Measurements from ENCODE around the gene HSPA12A. TPM values are rescaled to one million over a fixed set of nuclear protein-coding genes. Genes with fewer than 3 reads are reported as not detected.

Gene HSPA12A
- polyA plus RNA-seq, 1 donor: 51.3 TPM

DNA sequence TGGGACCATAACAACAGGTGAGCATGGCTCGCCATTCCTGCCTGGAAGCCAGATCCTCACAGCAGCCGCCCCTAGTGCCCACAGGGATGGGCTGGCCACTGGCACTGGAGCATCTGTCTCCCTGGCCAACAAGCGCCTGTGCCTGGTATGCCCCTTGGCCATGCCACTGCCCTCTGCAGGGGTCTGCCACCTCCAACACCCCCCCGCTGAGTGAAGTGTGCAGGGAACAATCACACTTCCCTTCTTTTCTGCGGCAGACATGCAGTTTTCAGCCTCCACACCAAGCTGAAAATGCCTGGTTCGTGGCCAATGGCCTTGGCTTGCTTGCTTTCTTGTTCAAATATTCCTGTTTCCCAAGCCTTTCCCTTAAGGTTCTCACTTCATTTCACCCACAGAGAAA lies 50.7 kb downstream of the HSPA12A start:
- DNase-seq: no peak

DNA sequence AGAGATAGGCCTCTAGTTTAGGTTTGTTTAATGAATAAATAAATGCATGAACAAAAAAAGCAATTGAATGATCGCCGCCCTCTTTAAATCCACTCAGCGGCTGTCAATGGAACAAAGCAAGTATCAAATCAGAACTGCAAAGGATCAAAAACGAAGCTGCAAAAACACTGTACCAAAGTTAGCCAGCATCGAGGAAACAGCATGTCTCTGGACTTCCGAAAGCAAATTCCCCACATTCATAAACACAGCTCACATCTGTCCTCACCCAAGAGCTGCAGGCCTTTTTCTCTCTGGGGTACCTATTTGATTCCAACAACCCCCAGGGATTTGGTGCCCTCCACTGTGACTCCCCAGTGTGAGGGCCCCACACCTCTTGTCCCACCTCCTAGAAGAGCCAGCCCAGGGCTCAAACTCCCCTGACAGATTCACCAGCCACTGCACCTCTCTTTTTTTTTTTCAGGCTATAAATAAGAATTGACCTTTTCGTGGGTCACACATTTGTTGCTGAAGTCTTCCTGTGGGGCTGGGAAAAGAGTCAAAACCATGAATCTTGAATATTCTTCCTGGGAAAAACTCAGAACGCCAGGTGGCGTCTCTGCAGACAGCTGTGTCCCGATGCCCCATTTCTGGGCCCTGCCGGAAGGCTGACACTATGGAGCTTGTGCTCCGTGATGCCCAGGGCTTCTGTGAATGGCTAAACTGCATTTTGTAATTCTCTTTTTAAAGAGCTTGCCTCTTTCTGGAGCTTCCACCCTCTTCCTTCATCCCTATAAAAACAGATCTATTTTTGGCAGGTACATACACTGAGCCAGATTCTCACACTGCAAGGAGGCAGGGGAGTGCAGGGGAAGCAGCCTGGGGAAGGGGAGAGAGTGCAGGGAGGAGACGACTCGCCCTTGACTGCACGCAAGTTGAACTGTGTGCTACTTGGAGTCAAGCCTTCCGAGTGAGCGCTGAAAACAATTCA lies 51.7 kb downstream of the HSPA12A start:
- DNase-seq: peak; percentile 50

DNA sequence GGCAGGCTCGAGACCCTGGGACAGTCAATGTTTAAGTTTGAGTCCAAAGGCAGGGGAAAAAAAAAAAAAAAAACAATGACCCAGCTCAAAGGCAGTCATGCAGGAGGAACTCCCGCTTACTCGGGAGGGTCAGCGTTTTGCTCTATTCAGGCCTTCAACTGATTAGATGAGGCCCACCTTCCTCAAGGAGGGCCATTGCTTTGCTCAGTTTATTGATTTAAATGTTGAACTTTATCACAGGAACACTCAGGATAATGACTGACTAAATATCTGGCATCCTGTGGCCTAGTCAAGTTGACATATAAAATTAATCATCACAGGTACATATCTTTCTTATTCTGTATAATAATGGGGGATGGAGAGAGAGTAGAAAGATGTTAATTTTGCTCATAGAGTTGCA lies 52.6 kb downstream of the HSPA12A start:
- no peak for DNase-seq

DNA sequence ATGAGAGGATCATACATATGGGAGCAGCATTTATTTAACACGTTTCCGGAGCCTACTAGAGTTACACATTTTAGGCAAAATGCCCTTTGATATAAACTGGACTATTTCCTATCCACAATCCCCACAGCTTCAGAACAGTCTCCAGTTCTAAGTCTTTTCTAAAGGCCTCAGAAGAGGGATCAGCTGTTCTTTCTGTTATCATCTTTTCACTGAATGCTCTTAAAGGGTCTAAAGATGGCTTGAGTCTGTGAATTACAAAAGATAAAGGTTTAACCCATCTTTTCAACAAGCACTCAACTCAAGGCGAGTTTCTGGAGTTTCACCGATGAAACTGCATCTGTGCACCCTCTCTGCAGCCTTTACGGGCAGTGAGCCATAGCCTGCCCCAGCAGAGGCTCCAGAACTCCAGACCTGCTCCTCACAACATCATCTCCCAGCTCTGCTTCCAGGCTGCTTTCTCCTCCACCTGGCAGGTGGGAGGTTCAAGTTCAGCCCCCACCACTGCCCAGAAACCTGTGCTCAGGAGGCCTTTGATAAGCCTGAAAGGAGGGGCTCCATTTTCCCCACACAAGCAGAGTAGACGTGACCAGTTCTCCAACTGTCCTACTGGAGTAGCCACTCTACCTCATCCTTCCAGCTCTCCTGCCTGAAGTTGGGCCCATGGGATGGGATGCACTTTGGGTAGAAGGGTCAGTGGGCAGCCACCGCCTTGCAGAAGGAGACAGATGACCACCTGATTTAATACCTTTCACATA lies 53.4 kb downstream of the HSPA12A start:
- DNase-seq: no peak

DNA sequence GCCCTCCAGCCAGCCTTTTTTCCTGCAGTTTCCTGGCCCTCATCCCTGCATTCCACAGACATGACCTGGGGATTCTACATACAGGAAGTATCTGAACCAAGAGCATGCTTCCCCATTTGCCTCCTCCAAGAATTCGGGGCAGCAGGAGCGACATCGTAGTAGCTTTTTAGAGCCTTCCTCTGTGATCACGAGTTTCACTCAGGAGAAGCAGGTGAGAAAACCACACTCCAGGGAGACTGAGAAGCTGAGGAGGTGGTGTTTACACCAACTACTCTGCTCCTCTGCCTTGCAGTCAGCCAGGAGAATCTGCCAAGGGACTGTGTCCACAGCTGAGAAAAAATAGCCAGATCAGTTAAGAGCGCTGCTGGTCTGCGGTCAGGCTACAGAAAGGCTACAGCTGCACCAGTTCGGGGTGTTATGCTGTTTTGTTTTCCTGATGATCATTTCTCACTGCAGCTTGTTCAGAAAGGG lies 54.1 kb downstream of the HSPA12A start:
- DNase-seq: no peak

DNA sequence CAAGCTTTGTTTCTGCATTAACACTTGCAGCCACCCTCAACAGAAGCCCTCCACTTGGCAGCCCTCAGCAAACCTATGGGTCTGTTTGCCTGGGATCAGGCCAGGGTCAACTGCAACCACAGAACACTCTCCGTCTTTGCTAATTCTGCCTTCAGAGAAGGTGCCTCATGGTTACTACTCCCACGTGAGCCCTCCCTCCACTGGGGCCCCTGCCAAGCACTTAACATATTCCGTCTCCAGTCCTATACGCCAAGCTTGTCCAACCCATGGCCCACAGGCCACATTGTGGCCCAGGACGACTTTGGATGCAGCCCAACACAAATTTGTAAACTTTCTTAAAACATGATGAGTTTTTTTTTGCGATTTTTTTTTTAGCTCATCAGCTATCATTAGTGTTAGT lies 54.7 kb downstream of the HSPA12A start:
- DNase-seq: no peak

DNA sequence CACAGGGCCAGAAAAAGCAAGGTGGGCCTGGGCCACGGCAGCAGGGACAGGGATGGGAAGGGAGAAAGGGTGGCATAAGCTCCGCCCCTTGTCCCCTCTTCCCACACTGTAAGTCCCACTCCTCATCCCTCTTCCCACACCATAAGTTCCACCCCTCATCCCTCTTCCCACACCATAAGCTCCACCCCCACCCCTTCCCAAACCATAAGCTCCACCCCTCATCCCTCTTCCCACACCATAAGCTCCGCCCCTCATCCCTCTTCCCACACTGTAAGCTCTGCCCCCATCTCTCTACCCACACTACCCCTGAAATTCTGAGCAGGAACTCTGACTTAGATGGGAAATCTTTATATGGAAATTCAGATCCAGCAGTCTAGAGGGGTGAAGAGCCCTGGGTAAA lies 55.7 kb downstream of the HSPA12A start:
- DNase-seq: no peak

DNA sequence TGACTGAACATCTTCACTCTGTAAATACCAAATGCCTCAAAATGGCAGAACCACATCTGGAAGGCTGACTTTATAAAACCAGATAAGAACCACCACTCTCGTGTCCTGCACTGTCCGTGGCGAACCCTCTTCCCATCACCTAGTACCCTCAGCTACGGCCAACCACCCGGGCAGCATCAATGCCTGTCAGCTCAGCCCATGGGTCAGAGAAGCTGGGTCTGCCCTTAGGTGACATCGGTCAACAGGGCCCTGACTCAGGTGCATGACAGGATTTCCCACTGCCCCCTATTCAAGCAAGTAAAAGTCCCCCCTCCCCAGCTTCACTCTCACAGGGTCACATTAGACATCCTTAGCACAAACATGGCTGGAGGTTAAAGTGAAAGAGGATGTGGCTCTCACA lies 56.6 kb downstream of the HSPA12A start:
- no peak for DNase-seq

DNA sequence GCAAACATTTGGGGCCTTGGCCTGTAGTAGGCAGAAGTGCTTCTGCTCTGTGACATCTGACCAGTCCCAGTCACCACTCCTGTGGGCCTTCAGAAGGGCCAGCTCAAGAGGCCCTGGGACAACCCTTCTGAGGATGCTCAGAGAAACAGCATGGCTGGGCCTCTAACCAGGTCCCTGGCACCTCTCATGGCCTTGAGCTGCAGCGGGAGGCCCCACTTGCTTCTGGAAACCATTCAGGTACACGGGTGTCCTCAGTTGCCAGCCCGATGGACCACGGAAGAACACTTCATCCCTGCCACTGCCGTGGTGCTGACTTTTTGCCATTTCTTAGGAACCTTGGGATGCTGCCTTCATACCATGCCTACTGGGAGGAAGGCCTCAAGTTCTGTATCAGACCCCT lies 57.6 kb downstream of the HSPA12A start:
- no peak for DNase-seq

DNA sequence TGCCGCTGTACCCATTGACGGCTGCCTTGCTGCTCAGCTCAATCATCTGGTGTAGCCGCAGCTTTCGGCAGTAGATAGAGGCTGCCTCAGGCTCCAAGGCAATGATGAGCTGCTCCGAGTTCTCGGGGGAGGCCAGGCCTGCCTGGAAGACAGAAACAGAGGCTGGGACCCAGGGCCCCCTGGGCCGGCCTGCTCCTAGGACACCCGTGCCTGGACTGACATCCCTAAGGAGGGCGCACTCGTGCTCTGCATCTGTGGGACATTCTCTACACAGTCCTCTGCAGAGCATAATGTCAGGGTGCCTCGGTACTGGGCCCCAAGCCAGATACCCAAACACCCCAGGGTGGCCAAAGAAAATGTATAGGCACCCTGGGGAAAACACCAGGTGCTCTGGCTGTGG lies 58.5 kb downstream of the HSPA12A start:
- DNase-seq: no peak

DNA sequence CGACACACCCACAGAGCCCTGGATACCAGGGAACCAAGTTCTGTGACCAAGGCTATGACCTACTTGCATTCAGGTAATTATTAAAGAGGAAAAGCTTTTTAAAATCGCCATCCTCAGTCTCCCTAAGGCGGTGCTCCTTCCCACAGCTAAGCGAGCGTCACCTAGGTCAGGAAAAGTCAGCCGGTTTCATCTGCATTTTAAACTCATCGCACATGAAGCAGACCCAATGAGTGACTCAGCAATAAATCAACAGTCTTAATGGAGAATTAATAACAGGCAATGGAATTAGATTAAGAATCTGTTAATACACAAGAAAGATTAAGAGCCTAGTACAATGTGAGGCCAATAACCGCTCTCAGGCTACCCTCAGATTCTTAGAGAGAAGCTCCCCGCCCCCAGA lies 59.2 kb downstream of the HSPA12A start:
- no peak for DNase-seq

DNA sequence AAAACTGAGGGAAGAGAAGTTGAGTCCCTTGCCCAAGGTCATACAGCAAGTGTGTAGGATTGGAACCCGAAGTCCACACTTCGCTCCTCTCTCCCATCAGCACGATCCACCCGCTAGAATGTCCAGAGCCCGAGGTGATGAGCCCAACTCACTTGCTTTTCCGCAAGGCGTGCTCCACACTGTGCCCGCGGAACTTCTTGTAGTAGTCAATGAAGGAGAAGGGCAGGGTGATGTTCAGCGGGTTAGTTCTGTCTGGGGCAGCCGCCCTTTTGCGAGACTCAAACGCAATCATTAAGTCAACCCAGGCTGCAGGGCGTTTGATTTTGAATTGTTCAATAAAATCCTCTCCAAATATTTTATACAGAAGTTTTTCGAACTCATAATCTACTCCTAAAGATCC lies 63.0 kb downstream of the HSPA12A start:
- no peak for DNase-seq

DNA sequence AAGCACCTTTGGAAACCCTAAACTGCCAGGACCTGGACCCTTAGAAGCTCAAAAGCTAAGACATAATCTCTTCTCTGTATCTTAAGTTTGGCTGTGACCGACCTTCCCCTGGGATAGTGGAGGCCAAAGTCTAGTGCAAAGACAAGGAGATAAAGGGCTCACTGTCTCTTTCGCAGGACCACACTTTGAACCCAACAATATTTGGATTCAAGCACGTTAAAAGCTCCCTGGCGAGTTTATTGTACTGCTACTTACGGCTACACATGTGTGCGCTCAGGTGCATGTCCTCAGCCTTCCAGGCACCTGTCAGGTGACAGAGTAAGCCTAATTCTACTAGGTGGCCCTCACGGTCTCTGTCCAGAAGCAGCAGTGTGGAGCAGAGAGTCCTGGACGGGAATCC lies 65.7 kb downstream of the HSPA12A start:
- no peak for DNase-seq

DNA sequence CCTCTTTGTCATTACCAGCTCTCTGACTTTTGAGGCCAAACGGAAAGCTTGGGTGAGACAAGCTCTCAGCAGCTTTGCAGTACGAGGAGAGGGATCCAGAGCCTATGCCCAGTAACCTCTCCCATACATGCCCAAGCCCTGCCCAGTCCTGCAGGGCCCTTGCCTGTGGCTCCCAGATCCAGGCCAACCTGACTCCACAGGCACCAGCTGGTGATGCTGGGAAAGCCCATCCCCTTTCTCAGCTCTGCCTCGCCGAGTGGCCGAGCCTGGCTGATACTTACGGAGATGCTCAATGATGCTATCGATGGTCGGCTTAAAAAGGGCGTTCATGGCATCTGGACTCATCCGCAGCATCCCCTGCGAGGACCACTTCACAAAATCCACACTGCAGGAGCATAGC lies 66.2 kb downstream of the HSPA12A start:
- DNase-seq: no peak

DNA sequence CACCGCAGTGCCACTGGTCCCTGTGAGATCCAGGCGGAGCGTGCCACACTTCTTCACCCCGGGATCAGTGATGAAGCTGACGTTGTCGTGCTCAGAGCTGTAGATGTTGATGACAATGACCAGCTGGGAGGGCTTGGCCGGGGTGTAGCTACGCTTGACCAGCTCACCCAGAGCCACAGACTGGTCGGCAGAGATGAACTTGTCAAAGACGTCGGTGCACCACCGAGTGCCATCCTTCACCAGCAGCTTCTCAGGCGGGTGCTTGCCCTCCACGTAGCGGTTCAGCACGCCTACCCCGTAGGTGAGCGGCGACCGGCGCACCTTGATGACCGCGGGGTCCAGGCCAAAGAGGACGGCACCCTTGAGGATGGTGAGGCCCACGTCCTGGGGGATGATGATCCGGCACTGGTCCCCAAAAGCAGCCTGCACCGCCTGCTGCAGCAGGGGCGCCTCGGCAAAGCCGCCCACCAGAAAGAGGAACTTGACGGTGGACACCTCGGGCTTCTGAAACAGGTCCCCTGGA lies 67.4 kb downstream of the HSPA12A start:
- no peak for DNase-seq

DNA sequence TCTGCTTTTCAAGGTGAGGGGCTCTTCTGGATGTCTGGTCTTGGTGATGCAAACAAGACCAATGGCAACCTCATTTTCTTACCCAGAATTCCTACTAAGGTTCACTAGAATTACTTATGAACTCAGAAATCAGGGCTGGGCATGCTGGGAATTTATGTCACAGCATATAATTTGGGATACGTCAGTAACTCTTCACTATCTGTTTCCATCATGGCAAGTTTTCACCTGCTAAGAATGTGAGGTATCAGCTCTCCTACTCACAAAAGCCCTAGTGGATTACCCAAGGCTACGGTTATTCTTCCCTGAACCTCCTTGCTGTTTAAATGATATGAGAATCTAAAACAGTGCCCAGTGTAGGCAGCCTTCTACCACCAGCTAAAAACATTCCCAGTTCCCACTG lies 68.5 kb downstream of the HSPA12A start:
- no peak for DNase-seq

DNA sequence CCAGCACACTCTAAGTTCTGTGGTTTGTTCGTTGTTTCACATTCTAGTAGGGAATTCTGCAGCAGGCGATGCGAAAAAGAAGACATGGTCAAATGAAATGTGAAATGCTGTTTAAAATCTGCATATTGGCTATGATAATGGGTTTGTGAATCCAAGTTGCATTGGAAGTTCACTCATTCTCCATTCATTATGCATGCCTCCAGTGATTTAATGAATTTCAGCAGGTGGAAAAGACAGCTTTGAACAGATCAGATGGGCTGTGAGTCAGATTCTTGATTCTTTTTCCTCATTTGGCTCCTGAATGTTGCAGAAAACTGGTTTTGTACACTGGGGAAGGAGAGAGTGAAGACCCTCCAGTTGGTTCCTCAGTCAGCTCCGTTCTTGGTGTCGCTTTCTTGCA lies 69.5 kb downstream of the HSPA12A start:
- no peak for DNase-seq

DNA sequence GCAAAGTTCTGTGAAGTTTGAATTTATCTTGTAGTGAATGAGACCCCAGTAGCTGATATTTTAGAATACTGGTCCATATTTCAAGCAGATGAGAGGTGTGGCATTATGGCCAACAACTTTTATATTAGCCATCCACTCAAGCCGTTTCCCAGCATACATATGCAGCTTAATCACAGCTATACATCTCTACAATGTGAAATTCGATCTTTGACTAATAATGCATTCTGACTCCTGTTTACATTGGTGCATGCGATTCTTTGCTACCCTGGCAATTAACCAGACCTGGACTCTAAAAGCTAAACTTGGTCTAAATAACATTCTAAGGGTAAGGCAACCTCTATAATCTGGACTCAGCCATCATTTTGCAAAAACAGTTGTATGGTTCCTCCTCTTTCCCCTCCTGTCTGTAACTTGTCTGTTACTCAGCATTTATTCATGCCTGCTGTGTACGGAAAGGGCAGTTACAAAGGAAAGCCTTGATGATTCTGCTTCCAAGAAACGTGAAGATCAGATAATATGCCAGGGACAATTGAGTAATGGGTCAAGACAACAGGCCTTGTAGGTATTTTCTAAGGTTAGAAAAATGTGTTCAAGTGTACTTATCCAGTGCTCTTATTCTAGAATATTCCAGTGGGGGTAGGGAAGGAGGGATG lies 71.0 kb downstream of the HSPA12A start:
- no peak for DNase-seq

DNA sequence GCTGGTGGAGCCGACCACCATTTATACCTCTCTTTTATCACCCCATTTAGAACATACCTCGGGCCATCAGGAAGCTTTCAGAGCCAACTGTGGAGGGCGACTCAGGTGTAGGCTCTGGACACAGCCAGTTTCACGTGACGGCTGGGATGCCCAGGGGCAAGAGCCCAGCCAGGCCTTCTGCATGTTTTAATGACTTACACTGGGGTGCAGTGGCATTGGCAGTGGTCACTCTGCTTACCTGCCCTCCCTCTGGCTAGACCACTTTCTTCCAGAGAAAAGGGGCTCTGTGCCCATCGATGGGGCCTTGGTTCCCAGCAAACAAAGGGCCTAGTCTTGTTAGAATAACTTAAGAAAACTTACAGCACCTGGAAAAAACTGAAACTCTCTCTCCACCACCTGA lies 71.7 kb downstream of the HSPA12A start:
- no peak for DNase-seq

DNA sequence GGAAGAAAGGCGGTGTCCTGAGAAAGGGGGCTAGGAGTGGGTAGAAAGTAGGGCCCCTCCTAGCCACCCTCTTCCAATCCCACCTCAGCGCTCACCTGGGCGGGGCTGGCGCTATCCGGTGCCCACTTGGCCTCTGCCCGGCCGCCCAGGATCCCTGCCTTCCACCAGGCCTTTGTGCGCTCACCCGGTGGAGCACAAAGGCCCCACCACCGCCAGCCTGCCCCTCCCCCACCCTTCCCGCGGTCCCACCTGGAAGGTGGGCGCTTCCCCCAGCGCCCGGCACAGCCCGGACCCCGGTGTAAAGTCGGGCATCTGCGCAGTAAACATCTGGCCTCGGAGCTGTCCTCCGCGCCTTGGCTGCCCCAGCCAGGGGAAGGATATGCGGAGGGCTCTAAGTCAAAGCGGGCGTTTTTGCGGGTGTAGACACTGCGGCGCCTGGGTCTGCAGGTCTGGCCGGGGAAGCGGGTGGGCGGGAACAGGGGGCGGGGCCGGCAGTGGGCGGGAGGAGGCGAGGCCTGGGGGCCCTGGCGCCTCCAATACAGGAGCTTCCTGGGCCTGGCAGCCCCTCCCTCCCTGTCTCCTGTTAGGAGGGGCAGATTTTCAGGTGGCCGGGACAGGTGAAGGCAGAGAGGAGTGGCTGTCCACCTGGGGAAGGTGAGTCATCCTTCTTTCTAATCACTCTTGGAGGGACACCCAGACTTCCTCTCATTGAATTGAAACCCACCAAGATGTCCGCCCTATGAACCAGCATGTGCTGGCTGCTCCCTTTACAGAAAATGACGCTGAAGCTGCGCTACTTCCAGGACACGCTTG lies 72.3 kb downstream of the HSPA12A start:
- DNase-seq: peak; percentile 57

DNA sequence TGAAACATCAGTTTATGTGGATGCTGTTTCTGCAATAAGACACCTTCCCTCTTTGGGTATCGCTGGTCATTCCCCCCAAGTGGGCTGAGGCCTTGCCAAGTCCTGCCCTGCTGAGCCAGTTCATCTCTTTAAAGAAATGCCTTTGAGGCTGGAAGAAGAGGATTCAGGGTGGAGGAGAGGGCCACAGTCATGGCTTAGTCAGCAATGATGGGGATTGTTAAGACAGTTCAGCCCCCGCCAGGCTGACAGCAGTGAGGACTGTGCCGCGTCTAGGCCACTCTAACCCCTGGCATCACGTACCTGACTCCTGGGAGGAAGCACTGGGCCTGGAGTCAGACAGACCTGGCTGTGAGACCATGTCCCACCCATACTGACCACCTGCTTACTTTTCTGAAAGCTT lies 73.3 kb downstream of the HSPA12A start:
- DNase-seq: no peak

DNA sequence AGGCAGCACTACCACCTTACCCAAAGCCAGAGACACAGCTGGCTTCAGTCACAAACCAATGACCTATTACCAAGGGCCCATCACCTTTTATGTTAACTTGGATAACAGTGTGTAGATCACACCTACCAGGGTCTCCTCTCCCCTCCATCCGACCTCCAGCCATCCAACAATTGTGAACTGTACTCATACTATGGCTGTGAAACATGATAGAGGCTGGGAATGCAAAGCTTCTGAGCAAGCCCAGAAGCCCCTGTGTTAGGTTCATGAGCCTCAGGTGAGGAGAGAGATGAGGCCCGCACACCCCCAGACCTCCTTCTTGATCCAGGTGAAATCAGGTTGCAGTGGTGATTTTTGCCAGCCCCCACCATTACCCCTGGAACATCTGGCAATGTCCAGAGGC lies 73.9 kb downstream of the HSPA12A start:
- no peak for DNase-seq

Measured in left kidney (tissue), 2 donors.